Lower leg skin (tissue), 4 donors: Measurements from ENCODE around the gene RPTOR. TPM values are rescaled to one million over a fixed set of nuclear protein-coding genes. Genes with fewer than 3 reads are reported as not detected.
A peak's percentile ranks its signal among the peaks of the same experiment; 100 is the strongest.

ENCODE experiments used
- DNase-seq, 2 donors: peaks; one replicate each; pipeline ENCODE4 v3.0.0-alpha.2; 2019; ENCODE audit warnings: low spot score in 2 of 2
- H3K4me3 ChIP-seq: fragments of 200-600 bp; sonication (generic); 2 replicates; pipeline ENCODE4 v1.5.1; 2017; ENCODE audit warnings: mild to moderate bottlenecking, low read depth; ENCODE audit not compliant: poor library complexity, severe bottlenecking
- CTCF ChIP-seq, 3 donors: fragments of 450-650 bp; IDR thresholded peaks; one replicate each; pipeline ENCODE4 v1.5.1; 2016; ENCODE audit warnings: antibody characterized with exemption in 3 of 3, mild to moderate bottlenecking in 3 of 3, moderate library complexity in 2 of 3
- POLR2A ChIP-seq, 2 donors: fragments of 450-650 bp; IDR thresholded peaks; one replicate each; pipeline ENCODE4 v1.6.1; 2016 to 2017; ENCODE audit warnings: antibody characterized with exemption in 2 of 2, mild to moderate bottlenecking in 1 of 2, moderate library complexity in 1 of 2
- WGBS, 2 donors: methylation state at CpG; one replicate each; pipeline ENCODE4 v1.1.5; 2018; 5-methylcytosine and 5-hydroxymethylcytosine counted together
- intact Hi-C: fragments of 100-400 bp; cut with DNase I; formaldehyde crosslinking; loops from one replicate; pipeline ENCODE4 v1.15.0; 2023; ENCODE audit warnings: low total_unique reads
- total RNA-seq, 4 donors: library from RNA; depleted of rRNA; stranded (reverse); fragments of >200 nt; gene quantifications; one replicate each; pipeline ENCODE4 v1.1.0, GENCODE V29; 2016

Gene RPTOR
- total RNA-seq, 4 donors from 2014 or later: 30.7 to 68.2 (median 39.8) TPM

GRCh38 chr17:80825471-80826345 is 281.1 kb downstream of the RPTOR start:
- no peak for DNase-seq
- no peak overlapping the region for H3K4me3 ChIP-seq
- intact Hi-C loops: no loop called here
- 97 to 98% methylated on average over 25 to 27 of the region's 28 CpGs for WGBS, 2 donors
- TF ChIP-seq CTCF (IDR thresholded peaks at IDR 0.05) (no peak), POLR2A (IDR thresholded peaks at IDR 0.05) (no peak)

- no peak overlapping the region for H3K4me3 ChIP-seq
- DNase-seq: no peak
- intact Hi-C loops: no loop called here
- TF ChIP-seq POLR2A (IDR thresholded peaks at IDR 0.05): no peak
- WGBS, 2 donors: 69 to 79% methylated on average over 19 to 23 of the region's 23 CpGs
Measured at GRCh38 chr17:80826346-80826954, 281.8 kb downstream of the RPTOR start.

GRCh38 chr17:80826955-80827645 is 282.5 kb downstream of the RPTOR start:
- intact Hi-C loops: no loop called here
- H3K4me3 ChIP-seq: no peak overlapping the region
- no peak for TF ChIP-seq CTCF (IDR thresholded peaks at IDR 0.05)
- DNase-seq: peak; percentile 80 to 95
- WGBS, 2 donors: 42 to 48% methylated on average over 19 to 20 of the region's 20 CpGs

GRCh38 chr17:80827646-80828643 is 283.3 kb downstream of the RPTOR start:
- H3K4me3 ChIP-seq: no peak overlapping the region
- no peak for TF ChIP-seq POLR2A (IDR thresholded peaks at IDR 0.05)
- no peak for TF ChIP-seq CTCF (IDR thresholded peaks at IDR 0.05)
- intact Hi-C loops: no loop called here
- DNase-seq: no peak
- 75 to 83% methylated on average over 28 to 34 of the region's 34 CpGs for WGBS, 2 donors

GRCh38 chr17:80829166-80829813 is 284.7 kb downstream of the RPTOR start:
- TF ChIP-seq CTCF (IDR thresholded peaks at IDR 0.05) (no peak), POLR2A (IDR thresholded peaks at IDR 0.05) (no peak)
- intact Hi-C loops: no loop called here
- no peak for DNase-seq
- 95% methylated on average over 26 of the region's 26 CpGs for WGBS, 2 donors
- H3K4me3 ChIP-seq: no peak overlapping the region
